ENCODE measurements around the gene ZSWIM7.
"Not testable (repeated sequence)": the region's sequence is repeated elsewhere in the genome, so short reads cannot be mapped to it uniquely, and the experiment has no call there.

Gene ZSWIM7

DNA sequence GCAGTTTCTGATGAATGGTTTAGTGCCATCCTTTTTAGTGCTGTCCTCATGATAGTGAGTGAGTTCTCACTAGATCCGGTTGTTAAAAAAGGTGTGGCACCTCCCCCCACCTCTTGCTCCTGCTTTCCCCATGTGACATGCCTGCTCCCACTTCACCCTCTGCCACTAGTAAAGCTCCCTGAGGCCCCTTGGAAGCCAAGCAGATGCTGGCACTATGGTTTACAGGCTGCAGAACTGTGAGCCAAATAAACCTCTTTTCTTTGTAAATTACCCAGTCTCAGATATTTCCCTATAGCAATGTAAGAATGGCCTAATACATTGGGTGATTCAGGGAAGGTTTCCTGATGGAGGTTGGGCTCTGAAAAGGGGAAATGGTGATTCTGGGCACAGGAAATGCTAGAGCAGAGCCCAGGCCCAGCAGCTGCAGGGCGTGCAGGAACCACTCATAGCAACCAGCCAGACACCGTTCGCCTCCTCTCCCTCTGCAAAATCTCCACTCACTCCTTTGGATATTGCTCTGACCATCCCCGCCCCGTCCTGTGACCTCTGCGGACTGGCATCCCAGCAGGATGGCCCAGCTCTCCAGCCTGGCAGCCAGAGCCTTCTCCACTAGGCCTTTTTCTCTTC, 57.2 kb downstream of the ZSWIM7 start:
- Histone ChIP-seq H3K4me3 (ENCODE audit: low read depth, low read length) (no peak overlapping the region), H3K27ac (peak overlapping the region; percentile 39), H3K36me3 (replicated peaks) (no peaks in the 10 kb centered on the region), H3K27me3 (replicated peaks) (no peaks in the 10 kb centered on the region)
- TF ChIP-seq, protein P1, sequence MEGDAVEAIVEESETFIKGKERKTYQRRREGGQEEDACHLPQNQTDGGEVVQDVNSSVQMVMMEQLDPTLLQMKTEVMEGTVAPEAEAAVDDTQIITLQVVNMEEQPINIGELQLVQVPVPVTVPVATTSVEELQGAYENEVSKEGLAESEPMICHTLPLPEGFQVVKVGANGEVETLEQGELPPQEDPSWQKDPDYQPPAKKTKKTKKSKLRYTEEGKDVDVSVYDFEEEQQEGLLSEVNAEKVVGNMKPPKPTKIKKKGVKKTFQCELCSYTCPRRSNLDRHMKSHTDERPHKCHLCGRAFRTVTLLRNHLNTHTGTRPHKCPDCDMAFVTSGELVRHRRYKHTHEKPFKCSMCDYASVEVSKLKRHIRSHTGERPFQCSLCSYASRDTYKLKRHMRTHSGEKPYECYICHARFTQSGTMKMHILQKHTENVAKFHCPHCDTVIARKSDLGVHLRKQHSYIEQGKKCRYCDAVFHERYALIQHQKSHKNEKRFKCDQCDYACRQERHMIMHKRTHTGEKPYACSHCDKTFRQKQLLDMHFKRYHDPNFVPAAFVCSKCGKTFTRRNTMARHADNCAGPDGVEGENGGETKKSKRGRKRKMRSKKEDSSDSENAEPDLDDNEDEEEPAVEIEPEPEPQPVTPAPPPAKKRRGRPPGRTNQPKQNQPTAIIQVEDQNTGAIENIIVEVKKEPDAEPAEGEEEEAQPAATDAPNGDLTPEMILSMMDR (IDR thresholded peaks at IDR 0.05; ENCODE audit: low read depth, low read length, missing control alignments): no peak
- in situ Hi-C loops (cut with HindIII; ENCODE audit: low pct_ligation_motif_present, low sequenced_read_pairs): no loop called here
- DNase-seq: no peak

DNA sequence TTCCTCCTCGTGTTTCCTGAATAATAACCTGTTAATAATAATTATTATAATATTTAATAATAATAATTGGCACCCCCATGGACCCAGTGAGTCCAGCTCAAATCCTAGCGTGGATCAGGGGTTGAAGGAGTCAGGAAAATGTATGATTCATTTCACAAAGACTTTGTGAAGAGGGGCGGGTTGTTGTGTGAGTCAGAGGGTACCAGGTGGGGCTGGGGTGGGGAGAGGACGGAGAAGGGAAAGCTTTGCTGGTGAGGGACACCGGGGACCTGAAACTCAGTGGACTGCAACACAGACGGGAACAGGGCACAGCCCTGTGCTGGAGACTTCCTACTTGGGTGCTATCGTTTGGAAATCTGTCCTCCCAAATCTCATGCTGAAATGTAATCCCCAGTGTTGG, 57.7 kb downstream of the ZSWIM7 start:
- Histone ChIP-seq H3K36me3 (replicated peaks) (no peaks in the 10 kb centered on the region), H3K4me3 (ENCODE audit: low read depth, low read length) (no peak overlapping the region), H3K27ac (peak overlapping the region; percentile 39), H3K27me3 (replicated peaks) (no peaks in the 10 kb centered on the region)
- DNase-seq: no peak
- in situ Hi-C loops (cut with HindIII; ENCODE audit: low pct_ligation_motif_present, low sequenced_read_pairs): no loop called here
- TF ChIP-seq, protein P1 (IDR thresholded peaks at IDR 0.05; ENCODE audit: low read depth, low read length, missing control alignments): no peak

DNA sequence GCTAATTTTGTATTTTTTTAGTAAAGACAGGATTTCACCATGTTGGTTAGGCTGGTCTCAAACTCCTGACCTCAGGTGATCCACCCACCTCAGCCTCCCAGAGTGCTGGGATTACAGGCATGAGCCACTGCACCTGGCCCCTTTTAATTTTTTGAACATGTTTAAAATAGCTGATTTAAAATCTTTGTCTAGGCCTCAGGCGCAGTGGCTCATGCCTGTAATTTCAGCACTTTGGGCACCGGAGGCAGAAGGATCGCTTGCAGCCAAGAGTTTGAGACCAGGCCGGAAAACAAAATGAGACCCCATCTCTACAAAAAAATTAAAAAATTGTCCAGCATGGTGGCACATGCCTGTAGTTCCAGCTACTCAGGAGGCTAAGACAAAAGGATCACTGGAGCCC, 63.0 kb downstream of the ZSWIM7 start:
- H3K36me3 ChIP-seq (replicated peaks); H3K27ac ChIP-seq; in situ Hi-C loops (cut with HindIII; ENCODE audit: low pct_ligation_motif_present, low sequenced_read_pairs); H3K27me3 ChIP-seq (replicated peaks); H3K4me3 ChIP-seq (ENCODE audit: low read depth, low read length); DNase-seq: not testable (repeated sequence)

DNA sequence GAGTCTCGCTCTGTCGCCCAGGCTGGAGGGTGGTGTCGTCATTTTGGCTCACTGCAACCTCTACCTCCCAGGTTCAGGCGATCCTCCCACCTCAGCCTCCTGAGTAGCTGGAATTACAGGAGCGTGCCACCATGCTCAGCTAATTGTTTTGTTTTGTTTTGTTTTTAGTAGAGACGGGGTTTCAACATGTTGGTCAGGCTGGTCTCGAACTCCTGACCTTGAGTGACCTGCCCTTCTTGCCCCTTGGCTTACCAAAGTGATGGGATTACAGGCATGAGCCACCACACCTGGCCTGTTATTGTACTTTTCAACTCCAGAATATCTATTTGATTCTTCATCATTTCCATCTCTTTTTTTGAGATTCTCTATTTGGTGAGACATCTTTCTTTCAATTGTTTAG, 63.6 kb downstream of the ZSWIM7 start:
- TF ChIP-seq, protein P1 (IDR thresholded peaks at IDR 0.05; ENCODE audit: low read depth, low read length, missing control alignments): no peak
- Histone ChIP-seq H3K4me3 (ENCODE audit: low read depth, low read length) (no peak overlapping the region), H3K36me3 (replicated peaks) (no peaks in the 10 kb centered on the region), H3K27me3 (replicated peaks) (no peaks in the 10 kb centered on the region), H3K27ac (no peak overlapping the region)
- no peak for DNase-seq
- in situ Hi-C loops (cut with HindIII; ENCODE audit: low pct_ligation_motif_present, low sequenced_read_pairs): no loop called here

DNA sequence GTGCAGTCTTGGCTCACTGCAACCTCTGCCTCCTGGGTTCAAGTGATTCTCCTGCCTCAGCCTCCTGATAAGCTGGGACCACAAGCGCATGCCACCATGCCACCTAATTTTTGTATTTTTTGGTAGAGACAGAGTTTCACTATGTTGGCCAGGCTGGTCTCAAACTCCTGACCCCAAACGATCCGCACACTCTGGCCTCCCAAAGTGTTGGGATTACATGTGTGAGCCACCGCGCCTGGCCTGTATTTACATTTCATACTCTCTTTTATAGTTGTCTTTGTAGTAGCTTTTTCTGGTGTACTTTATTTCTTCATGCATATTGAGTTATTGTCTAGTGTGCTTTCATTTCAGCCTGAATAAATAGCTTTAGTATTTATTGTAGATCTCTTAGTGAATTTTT, 64.6 kb downstream of the ZSWIM7 start:
- H3K27ac ChIP-seq: no peak overlapping the region
- H3K4me3 ChIP-seq (ENCODE audit: low read depth, low read length): no peak overlapping the region
- DNase-seq: no peak
- no peaks in the 10 kb centered on the region for H3K36me3 ChIP-seq (replicated peaks)
- TF ChIP-seq, protein P1 (IDR thresholded peaks at IDR 0.05; ENCODE audit: low read depth, low read length, missing control alignments): no peak
- in situ Hi-C loops (cut with HindIII; ENCODE audit: low pct_ligation_motif_present, low sequenced_read_pairs): no loop called here
- no peaks in the 10 kb centered on the region for H3K27me3 ChIP-seq (replicated peaks)

DNA sequence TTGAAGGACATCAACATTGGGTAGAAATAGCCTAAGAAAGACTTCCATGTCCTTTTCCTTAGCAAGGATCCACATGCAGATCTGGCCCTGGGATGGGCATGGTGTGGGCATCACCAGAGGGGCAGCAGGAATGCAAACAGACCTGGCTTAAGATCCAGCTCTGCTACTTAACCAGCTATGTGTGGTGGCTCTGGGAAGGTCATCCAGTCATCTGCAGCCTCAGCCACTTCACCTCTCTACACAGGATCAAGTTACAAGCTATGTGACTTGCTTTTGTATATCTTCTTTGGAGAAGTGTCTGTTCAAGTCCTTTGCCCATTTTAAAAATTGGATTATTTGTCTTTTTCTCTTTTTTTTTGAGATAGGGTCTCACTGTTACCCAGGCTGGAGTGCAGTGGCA, 68.1 kb downstream of the ZSWIM7 start:
- Histone ChIP-seq H3K27me3 (replicated peaks) (no peaks in the 10 kb centered on the region), H3K27ac (no peak overlapping the region), H3K4me3 (ENCODE audit: low read depth, low read length) (no peak overlapping the region), H3K36me3 (replicated peaks) (no peaks in the 10 kb centered on the region)
- DNase-seq: no peak
- in situ Hi-C loops (cut with HindIII; ENCODE audit: low pct_ligation_motif_present, low sequenced_read_pairs): no loop called here
- TF ChIP-seq, protein P1 (IDR thresholded peaks at IDR 0.05; ENCODE audit: low read depth, low read length, missing control alignments): no peak
